GDM1 (cell line): ENCODE results near the gene LSP1.

ENCODE experiments used
- DNase-seq: peaks from one replicate; lab custom pipeline; 2025; lab: John Stamatoyannopoulos, UW

Gene LSP1

DNA sequence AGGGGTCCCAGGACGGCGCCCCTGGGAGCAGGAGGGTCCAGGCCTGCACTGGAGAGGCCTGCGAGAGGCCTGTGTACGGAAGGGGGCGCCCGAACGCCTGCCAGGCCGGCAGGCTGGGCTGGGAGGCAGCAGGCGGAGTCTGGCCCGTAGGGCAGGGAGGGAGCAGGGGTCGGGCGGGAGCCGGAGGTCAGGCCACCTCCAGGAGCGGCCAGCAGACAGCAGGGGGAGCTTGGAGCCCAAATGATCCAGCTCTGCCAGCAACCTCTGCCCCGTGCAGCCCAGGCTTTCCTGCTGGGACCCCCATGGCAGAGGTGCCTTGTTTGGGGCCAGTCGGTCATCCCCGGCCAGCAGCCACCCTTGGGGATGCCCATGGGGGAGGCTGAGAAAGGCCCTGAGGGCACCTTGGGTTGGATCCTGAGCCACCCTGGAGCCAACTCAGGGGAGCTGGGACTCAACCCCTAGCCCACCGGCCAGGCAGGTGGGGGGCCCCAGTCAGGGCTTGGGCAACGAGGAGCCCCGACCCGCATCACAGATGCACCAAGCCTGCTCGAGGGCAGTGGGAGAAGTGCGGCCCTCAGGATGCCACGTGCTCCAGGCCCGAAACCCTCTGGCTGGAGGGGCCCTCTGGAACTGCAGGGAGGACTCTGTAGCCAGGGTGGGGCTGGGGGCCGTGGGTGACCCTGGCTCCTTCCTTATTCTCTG lies 27.7 kb upstream of the LSP1 start:
- no peak for DNase-seq

DNA sequence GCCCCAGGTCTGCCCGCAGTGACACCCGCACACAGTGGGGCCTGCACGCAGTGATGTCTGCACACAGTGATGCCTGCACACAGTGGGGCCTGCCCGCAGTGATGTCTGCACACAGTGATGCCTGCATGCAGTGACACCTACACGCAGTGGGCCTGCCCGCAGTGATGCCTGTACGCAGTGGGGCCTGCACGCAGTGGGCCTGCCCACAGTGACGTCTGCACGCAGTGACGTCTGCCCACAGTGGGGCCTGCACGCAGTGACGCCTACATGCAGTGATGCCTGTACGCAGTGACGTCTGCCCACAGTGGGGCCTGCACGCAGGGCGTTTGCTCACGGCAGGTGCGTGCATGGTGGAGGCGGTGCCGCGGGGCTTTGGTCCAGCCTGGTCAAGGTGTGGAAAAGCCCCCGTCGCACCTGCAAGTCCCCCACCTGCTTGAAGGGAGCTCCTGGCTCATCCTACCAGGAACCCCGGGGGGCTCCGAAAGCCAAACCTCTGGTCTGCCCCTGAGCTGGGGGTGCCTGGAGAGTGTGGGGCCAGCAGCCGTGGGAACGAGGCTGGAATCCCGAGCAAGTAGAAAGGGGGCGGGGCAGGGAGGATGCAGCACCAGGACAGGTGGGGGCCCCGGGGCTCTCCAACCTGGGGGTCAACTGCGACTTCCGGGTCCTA lies 27.0 kb upstream of the LSP1 start:
- no peak for DNase-seq

DNA sequence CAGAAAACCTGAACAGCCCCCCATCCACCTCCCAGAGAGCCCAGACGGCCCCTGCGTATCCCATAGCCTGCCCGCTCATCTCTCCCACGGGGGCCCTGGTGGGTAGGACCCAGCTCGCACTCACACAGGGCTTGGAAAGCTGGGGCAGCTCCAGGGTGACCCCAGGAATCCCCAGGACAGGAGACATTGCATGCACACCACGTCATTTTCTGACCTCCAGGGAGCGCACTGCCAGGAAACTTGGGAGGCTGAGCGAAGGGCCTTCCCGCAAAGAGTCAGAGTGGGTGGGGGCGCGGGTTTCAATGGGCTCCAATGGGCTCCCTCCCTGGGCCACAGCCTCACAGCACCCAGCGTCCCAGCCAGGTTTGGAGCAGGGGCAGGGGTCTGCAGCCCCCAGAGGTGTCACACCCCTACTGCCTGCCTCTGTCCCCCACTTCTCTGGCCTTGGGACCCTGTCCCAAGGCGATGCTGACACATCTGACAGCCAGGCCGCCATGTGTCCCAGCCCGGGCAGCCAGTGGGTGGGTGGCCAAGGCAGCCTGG lies 26.3 kb upstream of the LSP1 start:
- no peak for DNase-seq

DNA sequence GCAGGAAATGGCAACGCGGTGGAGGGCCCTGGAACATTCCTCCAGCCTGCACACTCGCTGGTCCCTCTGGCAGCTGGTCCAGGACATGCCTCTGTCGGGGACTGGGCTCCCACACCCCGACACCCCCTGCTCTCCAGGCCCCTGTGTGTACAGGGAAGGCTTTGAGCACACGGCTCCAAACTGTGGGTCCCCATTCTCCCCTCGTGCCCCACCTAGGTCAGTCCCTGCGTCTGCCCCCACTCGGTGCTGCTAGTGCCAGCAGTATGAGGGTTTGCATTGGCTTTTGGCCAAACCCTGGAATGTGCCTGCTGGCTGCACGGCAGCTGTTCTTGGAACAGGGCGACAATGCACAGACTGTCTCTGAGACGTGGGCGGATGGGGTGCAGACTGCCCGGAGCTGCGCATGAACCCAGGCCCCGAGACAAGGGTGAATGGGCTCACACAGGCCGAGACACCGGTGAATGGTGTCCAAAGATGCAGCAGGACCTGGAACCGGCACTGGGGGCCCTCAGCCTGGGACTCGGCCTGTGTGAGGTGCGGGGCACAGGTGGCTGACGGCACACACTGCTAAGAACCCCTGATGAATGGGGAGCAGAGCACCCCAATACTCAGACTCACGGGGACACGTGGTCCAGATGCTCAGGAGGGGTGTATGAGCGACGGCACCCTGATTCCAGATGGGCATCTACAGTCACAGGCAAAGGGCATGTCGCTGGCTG lies 25.6 kb upstream of the LSP1 start:
- DNase-seq = no peak

DNA sequence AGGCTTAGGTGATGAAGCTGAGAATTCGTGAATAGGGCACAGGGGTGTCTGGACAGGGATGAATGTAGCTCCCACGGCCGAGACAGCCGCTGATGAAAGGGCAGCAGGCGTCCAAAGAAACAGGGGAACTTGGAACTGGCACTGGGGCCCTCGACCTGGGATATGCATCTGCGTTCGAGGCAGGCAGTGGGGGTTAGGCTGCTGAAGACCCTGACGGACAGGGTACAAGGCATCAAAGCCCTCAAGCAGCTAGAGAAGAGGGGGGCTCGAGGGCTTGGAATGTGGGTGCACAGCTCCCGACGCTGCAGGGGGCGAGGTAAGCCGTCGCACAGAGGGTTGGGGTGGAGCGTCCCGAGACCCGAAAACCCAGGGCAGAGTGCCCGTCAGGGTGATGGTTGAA lies 25.0 kb upstream of the LSP1 start:
- no peak for DNase-seq

DNA sequence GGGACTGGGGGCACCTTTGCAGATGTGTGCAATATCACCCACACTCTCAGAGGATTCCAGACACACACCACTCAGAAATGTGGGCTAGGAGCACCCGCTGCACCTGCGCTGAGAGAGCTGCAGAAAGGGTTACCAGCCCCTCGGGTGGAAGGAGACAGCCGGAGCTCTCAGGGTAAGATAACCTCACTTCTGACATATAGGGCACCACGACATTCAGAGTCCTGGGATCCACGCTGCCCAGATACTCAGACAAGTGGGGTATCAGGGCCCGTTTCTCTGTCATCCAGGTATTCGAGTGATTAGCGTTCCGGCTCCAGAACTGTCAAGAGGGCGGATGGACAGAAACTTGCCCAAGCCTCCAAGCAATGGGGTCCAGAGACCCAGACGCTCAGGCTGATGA lies 24.3 kb upstream of the LSP1 start:
- no peak for DNase-seq

DNA sequence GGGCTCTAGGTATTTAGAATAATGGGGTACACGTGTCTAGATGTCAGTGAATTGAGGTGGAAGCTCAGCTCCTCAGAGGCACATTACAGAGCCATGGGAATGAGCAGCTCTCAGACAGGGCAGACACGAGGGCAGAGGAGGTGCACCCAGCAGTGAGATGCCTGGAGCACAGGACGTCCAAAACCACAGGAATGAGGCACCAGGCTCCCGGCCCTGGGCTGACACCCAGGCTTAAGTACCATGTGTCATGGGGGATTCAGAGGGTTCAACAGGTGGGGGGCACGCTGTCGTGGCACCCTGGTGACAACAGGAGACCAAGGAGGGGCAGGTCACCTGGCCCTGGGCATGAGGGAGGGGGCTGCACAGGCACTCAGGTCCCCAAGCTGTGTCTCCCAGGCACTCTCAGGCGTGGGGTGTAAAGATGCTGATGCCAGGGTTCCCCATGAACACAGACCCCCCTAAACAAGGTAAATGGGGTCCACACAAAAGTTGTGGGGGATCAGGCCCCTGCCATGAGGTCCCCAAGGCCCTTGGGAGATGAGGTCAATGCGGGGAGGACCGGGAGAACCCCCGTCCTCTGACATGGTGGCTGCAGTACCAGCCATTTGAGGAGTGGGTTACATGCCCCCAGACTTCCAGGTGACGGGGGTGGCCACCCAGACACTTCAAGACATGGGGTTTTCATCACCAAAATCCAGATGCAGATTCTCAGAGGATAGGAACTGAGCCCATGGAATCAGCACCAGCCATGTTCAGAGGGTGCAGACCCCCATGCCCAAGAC lies 23.7 kb upstream of the LSP1 start:
- DNase-seq = no peak

DNA sequence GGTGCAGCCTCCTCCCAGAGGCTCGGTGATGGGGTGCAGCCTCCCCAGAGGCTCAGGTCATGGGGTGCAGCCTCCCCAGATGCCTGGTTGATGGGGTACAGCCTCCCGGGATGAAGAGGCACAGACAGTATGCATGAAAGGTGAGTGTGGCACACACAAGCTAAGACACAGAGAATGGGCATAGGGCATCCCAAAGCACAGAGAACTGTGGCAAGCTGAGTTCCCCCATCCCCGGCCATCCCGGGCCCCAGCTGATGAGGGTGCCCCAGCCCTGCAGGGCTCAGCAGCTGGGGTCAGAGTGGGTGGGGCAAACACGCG lies 22.9 kb upstream of the LSP1 start:
- DNase-seq = no peak

DNA sequence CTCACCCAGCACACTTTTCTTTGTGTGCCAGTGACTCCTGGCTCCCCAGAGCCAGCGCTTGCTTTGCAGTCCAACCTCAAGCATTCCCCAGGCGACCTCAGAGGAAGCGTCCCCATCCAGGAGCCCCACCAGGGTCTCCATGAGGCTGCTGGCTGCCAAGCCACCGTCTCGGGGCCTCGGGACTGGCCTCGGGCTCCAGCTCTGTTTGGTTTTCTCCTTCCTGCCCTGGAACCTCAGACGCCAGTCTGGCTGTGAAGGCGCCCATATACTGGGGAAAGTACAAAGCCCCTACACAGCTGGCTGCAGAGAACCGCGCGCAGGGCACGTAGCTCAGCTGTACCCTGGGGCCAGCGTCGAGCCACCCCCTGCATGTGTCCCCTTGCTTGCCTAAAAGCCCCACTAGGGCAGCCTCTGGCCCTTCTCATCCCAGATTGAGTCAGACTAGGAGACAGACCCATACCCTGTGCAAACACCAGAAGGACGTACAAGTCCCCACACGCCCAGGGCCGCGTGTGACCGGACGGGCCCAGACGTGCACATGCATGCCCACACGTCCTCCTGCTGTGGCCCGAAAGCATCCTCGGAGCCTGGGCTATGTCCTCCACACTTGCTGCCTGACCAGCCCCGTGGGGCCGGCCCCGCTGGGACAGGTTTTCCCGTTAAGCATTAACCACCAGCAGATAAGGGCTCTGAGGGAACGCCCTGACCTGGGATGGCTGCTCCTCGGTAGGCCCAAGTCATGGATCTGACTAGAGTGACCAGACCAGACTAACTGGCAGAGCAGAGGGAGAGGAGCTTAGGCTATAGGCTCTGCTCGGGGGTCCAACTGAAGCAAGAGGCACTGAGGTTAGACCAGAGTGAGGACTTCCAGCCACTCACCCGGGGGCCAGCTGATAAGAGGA lies 22.3 kb upstream of the LSP1 start:
- DNase-seq = no peak

DNA sequence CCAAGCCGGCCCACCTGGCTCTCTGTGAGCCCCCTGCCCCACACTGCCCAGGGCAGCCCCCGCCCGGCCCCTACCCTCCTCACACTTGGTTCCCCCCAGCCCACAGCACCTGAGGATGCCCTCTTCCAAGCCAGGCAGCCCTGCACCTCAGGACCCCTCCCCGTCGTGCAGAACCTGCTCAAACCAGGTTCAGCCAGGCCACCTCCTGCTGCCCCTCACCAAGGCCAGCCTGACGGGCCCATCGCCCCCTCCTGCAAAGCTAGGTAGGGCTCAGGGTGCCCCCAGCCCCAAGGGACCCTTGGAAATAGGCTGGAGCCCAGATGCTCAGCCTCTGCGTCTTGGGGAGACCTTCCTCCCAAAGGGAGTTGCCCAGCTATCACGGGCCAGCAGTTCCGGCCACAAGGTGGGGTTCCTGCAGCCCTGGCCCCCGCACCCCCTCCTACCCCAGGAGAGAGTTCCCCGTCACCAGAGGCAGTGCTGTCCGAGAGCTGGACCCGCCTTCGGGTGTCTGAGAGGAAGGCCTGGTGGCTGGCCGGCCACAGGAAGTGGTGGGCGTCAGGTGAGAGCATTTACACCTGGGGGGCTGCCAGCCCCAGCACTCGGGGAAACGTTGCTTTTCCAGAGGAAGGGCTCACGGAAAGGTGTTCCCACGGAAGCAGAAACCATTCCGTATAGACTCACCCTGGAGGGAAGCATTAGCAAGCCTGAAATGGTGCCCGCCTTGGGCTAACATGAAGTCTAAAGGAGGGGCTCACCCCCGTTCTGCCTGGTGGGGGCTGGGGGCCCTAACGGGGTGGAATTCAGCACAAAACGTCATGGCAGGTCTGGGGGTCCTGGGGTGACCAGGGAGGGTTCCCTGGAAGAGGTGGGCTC lies 21.3 kb upstream of the LSP1 start:
- DNase-seq = no peak

DNA sequence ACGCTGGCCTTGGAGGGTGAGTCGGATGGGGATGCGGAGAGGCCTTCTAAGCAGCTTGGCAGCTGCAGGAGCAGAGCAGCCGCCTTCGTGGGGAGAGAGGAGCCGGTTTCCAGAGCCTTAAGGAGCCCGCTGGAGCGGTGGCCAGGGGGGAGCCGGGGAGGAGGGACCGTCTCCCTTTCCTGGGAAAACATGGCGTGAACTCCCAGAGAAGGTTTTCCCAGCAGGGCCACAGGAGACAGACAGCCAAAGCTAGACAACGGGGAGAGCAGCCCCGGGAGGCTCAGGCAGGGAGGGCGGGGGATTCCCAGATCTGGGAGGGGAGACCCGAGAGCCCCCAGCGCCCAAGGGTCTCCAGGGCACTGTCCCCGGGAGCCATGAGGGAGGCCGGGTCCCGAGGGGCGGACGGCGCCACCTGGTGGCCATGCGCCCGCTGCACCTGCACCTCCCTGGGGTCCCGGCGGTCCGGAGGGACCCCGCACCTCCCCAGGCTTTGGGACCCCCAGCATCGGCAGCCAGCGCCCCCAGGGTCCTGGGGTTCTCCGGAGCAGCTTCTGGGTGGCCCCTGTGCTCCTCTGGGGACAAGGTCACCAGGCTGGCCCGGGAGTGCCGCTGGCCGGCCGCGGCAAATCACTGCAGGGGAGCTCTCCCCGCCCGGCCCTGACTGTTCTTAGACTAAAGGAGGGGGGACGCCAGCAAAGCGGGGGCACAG lies 20.5 kb upstream of the LSP1 start:
- DNase-seq = peak; percentile 36

DNA sequence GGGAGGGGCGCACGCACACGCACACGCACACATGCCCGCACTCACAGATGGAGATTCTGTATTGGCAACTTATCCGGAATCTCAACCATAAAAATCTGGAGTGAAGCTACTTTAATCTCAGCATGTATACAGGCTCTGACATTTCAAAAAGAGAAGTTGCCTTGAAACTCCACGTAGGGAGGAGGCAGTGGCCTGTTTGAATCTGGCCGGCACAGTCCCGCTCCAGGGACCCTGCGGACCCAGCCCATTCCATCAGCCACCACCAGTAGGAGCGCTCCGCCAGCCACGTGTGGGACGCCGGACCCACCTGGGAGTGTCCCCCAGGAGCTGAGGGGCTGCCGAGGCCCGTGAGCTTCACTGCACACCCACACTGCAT lies 20.0 kb upstream of the LSP1 start:
- no peak for DNase-seq

DNA sequence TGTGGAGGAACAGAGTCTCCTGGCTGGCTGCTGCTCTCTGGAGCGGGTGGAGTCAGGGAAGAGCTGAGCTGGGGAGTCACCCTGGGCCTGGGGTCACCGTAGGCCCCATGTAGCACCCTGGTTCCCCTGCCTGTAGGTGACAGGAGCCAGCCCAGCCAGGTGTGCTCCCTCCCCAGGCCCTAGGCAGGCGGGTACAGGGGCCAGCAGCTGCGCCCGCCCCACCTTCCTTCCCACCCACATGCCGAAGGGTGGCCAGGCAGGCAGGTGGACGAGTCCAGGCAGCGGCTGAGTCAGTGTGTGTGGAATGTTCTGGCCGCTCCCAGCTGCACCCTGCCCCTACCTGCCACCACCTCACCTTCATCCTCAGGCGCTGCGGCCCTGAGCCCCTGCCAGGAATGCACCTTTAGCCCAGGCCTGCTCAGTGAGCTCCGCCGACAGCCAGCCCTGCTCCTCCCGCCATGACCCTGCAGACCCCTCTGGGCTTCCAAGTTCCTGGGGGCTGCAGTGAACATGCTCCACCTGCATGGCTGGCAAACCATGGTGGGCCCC lies 18.7 kb upstream of the LSP1 start:
- DNase-seq = no peak

DNA sequence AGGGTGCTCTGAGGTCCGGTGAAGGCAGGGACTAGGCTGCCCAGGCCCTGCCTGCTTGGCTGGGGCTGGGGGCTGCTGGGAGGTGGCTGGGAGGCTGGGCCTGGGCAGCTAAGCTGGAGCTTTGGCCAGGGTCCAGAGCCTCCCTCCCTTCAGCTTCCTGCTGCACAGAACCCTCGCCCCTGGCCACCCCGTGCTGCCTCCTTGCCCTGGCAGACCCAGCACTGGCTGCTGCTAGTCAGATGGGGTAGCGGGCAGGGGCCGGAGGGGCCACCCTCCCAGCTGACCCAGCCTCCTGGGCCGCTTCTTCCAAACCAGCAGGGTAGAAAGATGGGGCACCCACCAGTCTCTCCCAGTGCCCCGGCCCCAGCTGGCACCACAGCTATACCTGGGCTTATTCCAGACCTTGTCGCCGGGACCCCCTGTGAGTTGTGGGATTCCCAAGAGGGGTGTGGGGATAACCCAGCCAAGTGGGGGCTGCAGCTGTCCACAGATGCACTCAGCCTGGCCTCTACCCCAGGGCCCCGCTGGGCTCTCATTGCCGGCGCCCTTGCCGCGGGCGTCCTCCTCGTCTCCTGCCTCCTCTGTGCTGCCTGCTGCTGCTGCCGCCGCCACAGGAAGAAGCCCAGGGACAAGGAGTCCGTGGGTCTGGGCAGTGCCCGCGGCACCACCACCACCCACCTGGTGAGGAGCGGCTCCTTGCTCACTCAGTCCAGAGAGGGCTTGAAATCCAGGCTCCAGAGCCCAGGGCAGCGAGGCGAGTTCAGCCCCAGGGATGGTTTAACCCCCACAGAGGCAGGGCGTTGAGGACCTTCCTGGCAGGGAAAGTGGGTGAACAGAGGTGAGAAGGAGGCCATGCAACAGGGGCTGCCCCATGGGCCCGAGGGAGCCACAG lies 17.9 kb upstream of the LSP1 start, which contains the start of gene SYT8:
TSS of gene SYT8 (plus strand) at position 212 of the 892 bp plus-strand sequence. CDS start at position 328, 116 bp downstream.
- DNase-seq = no peak

DNA sequence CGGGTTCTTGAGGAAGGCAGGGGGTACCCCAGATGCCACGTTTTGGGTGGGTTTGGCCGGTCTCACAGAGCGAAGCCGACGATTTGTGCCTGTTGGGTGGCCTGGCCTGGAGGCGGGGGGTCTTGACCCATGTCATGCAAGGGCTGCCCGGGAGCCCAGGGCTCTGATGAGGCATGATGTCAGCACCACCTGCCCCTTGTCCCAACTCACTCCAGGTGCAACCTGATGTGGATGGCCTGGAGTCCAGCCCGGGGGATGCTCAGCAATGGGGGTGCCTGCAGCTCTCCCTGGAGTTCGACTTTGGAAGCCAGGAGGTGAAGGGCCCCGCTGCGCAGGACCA lies 17.2 kb upstream of the LSP1 start:
- no peak for DNase-seq

DNA sequence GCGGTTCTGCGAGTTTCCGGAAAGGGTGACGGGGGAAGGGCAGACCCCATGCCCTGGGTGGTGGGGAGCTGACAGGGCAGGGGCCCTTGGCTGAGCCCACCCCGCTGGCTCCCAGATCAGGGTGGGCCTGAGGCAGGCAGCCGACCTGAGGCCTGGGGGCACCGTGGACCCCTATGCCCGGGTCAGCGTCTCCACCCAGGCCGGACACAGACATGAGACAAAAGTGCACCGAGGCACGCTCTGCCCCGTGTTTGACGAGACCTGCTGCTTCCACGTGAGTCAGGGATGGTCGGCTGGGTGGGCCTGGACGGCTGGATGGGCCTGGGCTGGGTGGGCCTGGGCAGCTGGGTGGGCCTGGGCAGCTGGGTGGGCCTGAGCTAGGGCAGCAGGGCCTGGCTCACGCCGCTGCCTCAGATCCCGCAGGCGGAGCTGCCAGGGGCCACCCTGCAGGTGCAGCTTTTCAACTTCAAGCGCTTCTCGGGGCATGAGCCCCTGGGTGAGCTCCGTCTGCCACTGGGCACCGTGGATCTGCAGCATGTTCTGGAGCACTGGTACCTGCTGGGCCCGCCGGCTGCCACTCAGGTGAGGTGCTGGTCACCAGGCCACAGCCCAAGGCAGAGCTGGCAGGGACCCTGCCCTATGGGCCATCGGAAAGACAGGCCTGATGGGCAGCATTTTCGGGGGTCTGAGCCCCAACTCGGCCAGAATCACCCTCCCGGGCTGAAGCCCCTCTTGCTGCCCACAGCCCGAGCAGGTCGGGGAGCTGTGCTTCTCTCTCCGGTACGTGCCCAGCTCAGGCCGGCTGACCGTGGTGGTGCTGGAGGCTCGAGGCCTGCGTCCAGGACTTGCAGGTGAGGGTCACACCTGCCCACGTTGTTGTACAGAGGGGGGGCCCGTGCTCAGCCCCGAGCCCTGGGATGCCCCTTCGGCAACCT lies 16.6 kb upstream of the LSP1 start:
- DNase-seq = no peak
